Mucosa of descending colon (tissue), 3 donors: ENCODE data around the gene AMACR. TPM values are rescaled to one million over a fixed set of nuclear protein-coding genes. Genes with fewer than 3 reads are reported as not detected.

Experiments
- ATAC-seq: fragments of 200-7000 bp; cut with Tn5 transposase; one replicate; pipeline ENCODE4 v1.9.1; 2020; ENCODE audit warnings: mild to moderate bottlenecking, moderate library complexity
- DNase-seq, 3 donors: peaks; one replicate each; pipeline ENCODE4 v3.0.0-alpha.2; 2020
- H3K36me3 ChIP-seq: fragments of 200-600 bp; one replicate; pipeline ENCODE4 v1.8.0; 2021; ENCODE audit warnings: low read depth, mild to moderate bottlenecking
- H3K4me1 ChIP-seq: fragments of 200-600 bp; one replicate; pipeline ENCODE4 v1.8.0; 2021; ENCODE audit warnings: low read depth, mild to moderate bottlenecking
- H3K4me3 ChIP-seq: fragments of 200-600 bp; one replicate; pipeline ENCODE4 v1.8.0; 2021; ENCODE audit warnings: mild to moderate bottlenecking
- H3K9me3 ChIP-seq: fragments of 200-600 bp; one replicate; pipeline ENCODE4 v1.8.0; 2021; ENCODE audit warnings: mild to moderate bottlenecking
- CTCF ChIP-seq: fragments of 200-600 bp; IDR thresholded peaks from one replicate; pipeline ENCODE4 v1.8.0; 2022; ENCODE audit warnings: antibody characterized with exemption, mild to moderate bottlenecking
- intact Hi-C, 2 donors: fragments of 100-400 bp; cut with DNase I in 1 of 2; cut with micrococcal nuclease in 1 of 2; formaldehyde crosslinking; loops; one replicate each; pipeline versions ENCODE4 v1.11.0 to v1.11.1; 2022; cut with DNase I, micrococcal nuclease
- total RNA-seq, 3 donors: library from RNA; stranded (reverse); fragmentation: NEBNext Ultra II Directional in 2 of 3; extraction: Animal tissue kit (Norgen Biotek cat#: 25700) in 2 of 3; gene quantifications; one replicate each; pipeline versions ENCODE4 v1.2.1 to v1.2.4, GENCODE V29; 2021 to 2023
- donor health status: DM: no; HTN: no; CAD: no; lungs with moderate emphysema.
- donor health status: DM: no; HTN: no; CAD: no.
- donor health status: DM: no; HTN: yes; CAD: no.

AMACR gene
- total RNA-seq, 3 donors from 2014 or later = 36.3 to 111 (median 75.3) TPM

- no peaks in the 10 kb centered on the region for H3K9me3 ChIP-seq
- no peak for TF ChIP-seq CTCF
- H3K4me3 ChIP-seq = no peak overlapping the region
- no peak for DNase-seq
- intact Hi-C loops = no loop called here
- H3K36me3 ChIP-seq = no peaks in the 10 kb centered on the region
- ATAC-seq = no peak
- H3K4me1 ChIP-seq = no peaks in the 10 kb centered on the region
These were observed 66.8 kb downstream of the AMACR start for GRCh38 chr5:33941090-33941489.

- no peaks in the 10 kb centered on the region for H3K36me3 ChIP-seq
- H3K9me3 ChIP-seq = no peaks in the 10 kb centered on the region
- intact Hi-C loops = loop anchor here in 1 of 2 donors (10.0 kb wide), 1 partner anchor 505 kb away; no protein-coding TSS in a partner anchor
These were observed 68.1 kb downstream of the AMACR start for GRCh38 chr5:33939556-33940262.

GRCh38 chr5:33938881-33939280 lies 69.0 kb downstream of the AMACR start:
- TF ChIP-seq CTCF = no peak
- DNase-seq (no peak), ATAC-seq (no peak)
- H3K4me3 ChIP-seq = no peak overlapping the region
- intact Hi-C loops = loop anchor here in 1 of 2 donors (10.0 kb wide), 1 partner anchor 504 kb away; no protein-coding TSS in a partner anchor
- no peaks in the 10 kb centered on the region for H3K9me3 ChIP-seq
- H3K36me3 ChIP-seq = no peaks in the 10 kb centered on the region
- no peaks in the 10 kb centered on the region for H3K4me1 ChIP-seq

More at GRCh38 chr5:33939556-33940262, 68.1 kb downstream of the AMACR start:
- no peak for DNase-seq
- Histone ChIP-seq H3K4me1 (no peaks in the 10 kb centered on the region), H3K4me3 (no peak overlapping the region)
- TF ChIP-seq CTCF = no peak
- ATAC-seq = no peak

GRCh38 chr5:33938507-33938796 lies 69.4 kb downstream of the AMACR start:
- DNase-seq (no peak), ATAC-seq (no peak)
- intact Hi-C loops = loop anchor here in 1 of 2 donors (10.0 kb wide), 1 partner anchor 504 kb away; no protein-coding TSS in a partner anchor
- H3K4me1 ChIP-seq = no peaks in the 10 kb centered on the region
- H3K9me3 ChIP-seq = no peaks in the 10 kb centered on the region
- H3K36me3 ChIP-seq = no peaks in the 10 kb centered on the region
- H3K4me3 ChIP-seq = no peak overlapping the region
- TF ChIP-seq CTCF = no peak

GRCh38 chr5:33937707-33938506 lies 69.9 kb downstream of the AMACR start:
- no peaks in the 10 kb centered on the region for H3K4me1 ChIP-seq
- no peak for TF ChIP-seq CTCF
- no peak for DNase-seq
- no peak for ATAC-seq
- intact Hi-C loops = loop anchor here in 1 of 2 donors (10.0 kb wide), 1 partner anchor 503 kb away; no protein-coding TSS in a partner anchor
- H3K4me3 ChIP-seq = no peak overlapping the region
- H3K9me3 ChIP-seq = no peaks in the 10 kb centered on the region
- H3K36me3 ChIP-seq = no peaks in the 10 kb centered on the region
